ENCODE data around the gene CD99L2. TPM values are rescaled to one million over a fixed set of nuclear protein-coding genes. Genes with fewer than 3 reads are reported as not detected.

CD99L2 gene
- polyA plus RNA-seq, 1 donor: 21.7 TPM

GRCh38 chrX:150929058-150929457, 30.6 kb upstream of the CD99L2 start:
- Histone ChIP-seq H3K27ac (ENCODE audit: low read length) (no peak overlapping the region), H3K27me3 (ENCODE audit: control insufficient read depth, insufficient read depth, low read length) (no peaks in the 10 kb centered on the region), H3K9me3 (ENCODE audit: control insufficient read depth, low read depth, low read length) (no peaks in the 10 kb centered on the region), H3K4me3 (ENCODE audit: low read length) (no peak overlapping the region), H3K4me1 (ENCODE audit: control insufficient read depth, insufficient read depth, low read length) (no peaks in the 10 kb centered on the region), H3K36me3 (ENCODE audit: control insufficient read depth, insufficient read depth, low read length) (no peaks in the 10 kb centered on the region)
- DNase-seq: no peak
- WGBS (ENCODE audit: insufficient coverage, low lambda C conversion rate): 100% methylated on average over 1 of the region's 2 CpGs

- no peak overlapping the region for H3K4me3 ChIP-seq (ENCODE audit: low read length)
- no peak overlapping the region for H3K27ac ChIP-seq (ENCODE audit: low read length)
- DNase-seq: no peak
- WGBS (ENCODE audit: insufficient coverage, low lambda C conversion rate): no CpG with 5 or more reads among the region's 2 CpGs
- H3K27me3 ChIP-seq (ENCODE audit: control insufficient read depth, insufficient read depth, low read length): no peaks in the 10 kb centered on the region
- no peaks in the 10 kb centered on the region for H3K9me3 ChIP-seq (ENCODE audit: control insufficient read depth, low read depth, low read length)
- no peaks in the 10 kb centered on the region for H3K4me1 ChIP-seq (ENCODE audit: control insufficient read depth, insufficient read depth, low read length)
- no peaks in the 10 kb centered on the region for H3K36me3 ChIP-seq (ENCODE audit: control insufficient read depth, insufficient read depth, low read length)
Observed at GRCh38 chrX:150926791-150927190, 28.3 kb upstream of the CD99L2 start.

- Histone ChIP-seq H3K4me3 (ENCODE audit: low read length) (no peak overlapping the region), H3K4me1 (ENCODE audit: control insufficient read depth, insufficient read depth, low read length) (no peaks in the 10 kb centered on the region), H3K36me3 (ENCODE audit: control insufficient read depth, insufficient read depth, low read length) (no peaks in the 10 kb centered on the region), H3K27me3 (ENCODE audit: control insufficient read depth, insufficient read depth, low read length) (no peaks in the 10 kb centered on the region), H3K9me3 (ENCODE audit: control insufficient read depth, low read depth, low read length) (no peaks in the 10 kb centered on the region), H3K27ac (ENCODE audit: low read length) (no peak overlapping the region)
- WGBS (ENCODE audit: insufficient coverage, low lambda C conversion rate): no CpG with 5 or more reads among the region's 2 CpGs
- no peak for DNase-seq
Observed at GRCh38 chrX:150926304-150926703, 27.8 kb upstream of the CD99L2 start.

GRCh38 chrX:150919401-150919800, 20.9 kb upstream of the CD99L2 start:
- H3K4me3 ChIP-seq (ENCODE audit: low read length): no peak overlapping the region
- no peaks in the 10 kb centered on the region for H3K9me3 ChIP-seq (ENCODE audit: control insufficient read depth, low read depth, low read length)
- H3K36me3 ChIP-seq (ENCODE audit: control insufficient read depth, insufficient read depth, low read length): no peaks in the 10 kb centered on the region
- H3K27ac ChIP-seq (ENCODE audit: low read length): no peak overlapping the region
- no peaks in the 10 kb centered on the region for H3K4me1 ChIP-seq (ENCODE audit: control insufficient read depth, insufficient read depth, low read length)
- no peak for DNase-seq
- no peaks in the 10 kb centered on the region for H3K27me3 ChIP-seq (ENCODE audit: control insufficient read depth, insufficient read depth, low read length)

- H3K27ac ChIP-seq (ENCODE audit: low read length): no peak overlapping the region
Observed at GRCh38 chrX:150913511-150913910, 15.0 kb upstream of the CD99L2 start.

GRCh38 chrX:150907474-150907873, 9.0 kb upstream of the CD99L2 start:
- WGBS (ENCODE audit: insufficient coverage, low lambda C conversion rate): no CpG with 5 or more reads among the region's 7 CpGs
- DNase-seq: no peak
- H3K27me3 ChIP-seq (ENCODE audit: control insufficient read depth, insufficient read depth, low read length): no peaks in the 10 kb centered on the region
- H3K4me1 ChIP-seq (ENCODE audit: control insufficient read depth, insufficient read depth, low read length): no peaks in the 10 kb centered on the region
- H3K4me3 ChIP-seq (ENCODE audit: low read length): no peak overlapping the region
- H3K36me3 ChIP-seq (ENCODE audit: control insufficient read depth, insufficient read depth, low read length): no peaks in the 10 kb centered on the region
- H3K9me3 ChIP-seq (ENCODE audit: control insufficient read depth, low read depth, low read length): no peaks in the 10 kb centered on the region
- H3K27ac ChIP-seq (ENCODE audit: low read length): no peak overlapping the region

More at GRCh38 chrX:150913511-150913910, 15.0 kb upstream of the CD99L2 start:
- no CpG with 5 or more reads among the region's 9 CpGs for WGBS (ENCODE audit: insufficient coverage, low lambda C conversion rate)
- H3K36me3 ChIP-seq (ENCODE audit: control insufficient read depth, insufficient read depth, low read length): no peaks in the 10 kb centered on the region
- no peaks in the 10 kb centered on the region for H3K4me1 ChIP-seq (ENCODE audit: control insufficient read depth, insufficient read depth, low read length)
- no peak overlapping the region for H3K4me3 ChIP-seq (ENCODE audit: low read length)
- DNase-seq: no peak
- no peaks in the 10 kb centered on the region for H3K27me3 ChIP-seq (ENCODE audit: control insufficient read depth, insufficient read depth, low read length)
- H3K9me3 ChIP-seq (ENCODE audit: control insufficient read depth, low read depth, low read length): no peaks in the 10 kb centered on the region

- WGBS (ENCODE audit: insufficient coverage, low lambda C conversion rate): no CpG with 5 or more reads among the region's 6 CpGs
- Histone ChIP-seq H3K27ac (ENCODE audit: low read length) (no peak overlapping the region), H3K4me3 (ENCODE audit: low read length) (no peak overlapping the region), H3K4me1 (ENCODE audit: control insufficient read depth, insufficient read depth, low read length) (no peaks in the 10 kb centered on the region), H3K36me3 (ENCODE audit: control insufficient read depth, insufficient read depth, low read length) (no peaks in the 10 kb centered on the region), H3K27me3 (ENCODE audit: control insufficient read depth, insufficient read depth, low read length) (no peaks in the 10 kb centered on the region), H3K9me3 (ENCODE audit: control insufficient read depth, low read depth, low read length) (no peaks in the 10 kb centered on the region)
- DNase-seq: no peak
Observed at GRCh38 chrX:150906694-150907093, 8.2 kb upstream of the CD99L2 start.

GRCh38 chrX:150905293-150905692, 6.8 kb upstream of the CD99L2 start:
- no peak for DNase-seq
- Histone ChIP-seq H3K27ac (ENCODE audit: low read length) (no peak overlapping the region), H3K27me3 (ENCODE audit: control insufficient read depth, insufficient read depth, low read length) (no peaks in the 10 kb centered on the region), H3K36me3 (ENCODE audit: control insufficient read depth, insufficient read depth, low read length) (no peaks in the 10 kb centered on the region), H3K4me3 (ENCODE audit: low read length) (no peak overlapping the region), H3K9me3 (ENCODE audit: control insufficient read depth, low read depth, low read length) (no peaks in the 10 kb centered on the region), H3K4me1 (ENCODE audit: control insufficient read depth, insufficient read depth, low read length) (no peaks in the 10 kb centered on the region)
- 100% methylated on average over 1 of the region's 3 CpGs for WGBS (ENCODE audit: insufficient coverage, low lambda C conversion rate)

GRCh38 chrX:150903110-150903508, 4.6 kb upstream of the CD99L2 start:
- H3K4me3 ChIP-seq (ENCODE audit: low read length): no peak overlapping the region
- WGBS (ENCODE audit: insufficient coverage, low lambda C conversion rate): no CpG with 5 or more reads among the region's 6 CpGs

GRCh38 chrX:150902434-150903109, 4.1 kb upstream of the CD99L2 start:
- Histone ChIP-seq H3K4me3 (ENCODE audit: low read length) (no peak overlapping the region), H3K9me3 (ENCODE audit: control insufficient read depth, low read depth, low read length) (no peaks in the 10 kb centered on the region), H3K27me3 (ENCODE audit: control insufficient read depth, insufficient read depth, low read length) (no peaks in the 10 kb centered on the region), H3K27ac (ENCODE audit: low read length) (no peak overlapping the region), H3K4me1 (ENCODE audit: control insufficient read depth, insufficient read depth, low read length) (no peaks in the 10 kb centered on the region), H3K36me3 (ENCODE audit: control insufficient read depth, insufficient read depth, low read length) (no peaks in the 10 kb centered on the region)
- no CpG with 5 or more reads among the region's 7 CpGs for WGBS (ENCODE audit: insufficient coverage, low lambda C conversion rate)
- no peak for DNase-seq

More at GRCh38 chrX:150903110-150903508, 4.6 kb upstream of the CD99L2 start:
- Histone ChIP-seq H3K9me3 (ENCODE audit: control insufficient read depth, low read depth, low read length) (no peaks in the 10 kb centered on the region), H3K27ac (ENCODE audit: low read length) (no peak overlapping the region), H3K36me3 (ENCODE audit: control insufficient read depth, insufficient read depth, low read length) (no peaks in the 10 kb centered on the region), H3K27me3 (ENCODE audit: control insufficient read depth, insufficient read depth, low read length) (no peaks in the 10 kb centered on the region), H3K4me1 (ENCODE audit: control insufficient read depth, insufficient read depth, low read length) (no peaks in the 10 kb centered on the region)
- no peak for DNase-seq

GRCh38 chrX:150899191-150899757, 806 bp upstream of the CD99L2 start:
- Histone ChIP-seq H3K27me3 (ENCODE audit: control insufficient read depth, insufficient read depth, low read length) (no peaks in the 10 kb centered on the region), H3K36me3 (ENCODE audit: control insufficient read depth, insufficient read depth, low read length) (no peaks in the 10 kb centered on the region), H3K4me1 (ENCODE audit: control insufficient read depth, insufficient read depth, low read length) (peaks cover 2% of the 10 kb centered on the region), H3K4me3 (ENCODE audit: low read length) (peak overlapping the region; percentile 67), H3K9me3 (ENCODE audit: control insufficient read depth, low read depth, low read length) (no peaks in the 10 kb centered on the region), H3K27ac (ENCODE audit: low read length) (peak overlapping the region; percentile 23)
- DNase-seq: peak; percentile 12 to 48
- WGBS (ENCODE audit: insufficient coverage, low lambda C conversion rate): no CpG with 5 or more reads among the region's 42 CpGs
